Hepatocyte (in vitro differentiated cells): Measurements from ENCODE around the gene FMNL2.

ENCODE experiments used
- EZH2 ChIP-seq: fragments of 200-600 bp; sonication (generic); IDR thresholded peaks from 2 replicates; pipeline ENCODE4 v1.6.1; 2016; ENCODE audit warnings: antibody characterized with exemption, mild to moderate bottlenecking, borderline replicate concordance
- EZH2phosphoT487 ChIP-seq: fragments of 200-600 bp; sonication (generic); IDR thresholded peaks from one replicate; pipeline ENCODE4 v1.6.1; 2018; ENCODE audit warnings: antibody characterized with exemption, mild to moderate bottlenecking, low read depth, moderate library complexity; ENCODE audit not compliant: unreplicated experiment, severe bottlenecking
- TF ChIP-seq, protein P1 (sequence below): fragments of 200-600 bp; sonication (generic); IDR thresholded peaks from 2 replicates; pipeline ENCODE4 v1.5.1; 2016; ENCODE audit warnings: antibody characterized with exemption, mild to moderate bottlenecking; ENCODE audit not compliant: poor library complexity

DNA sequence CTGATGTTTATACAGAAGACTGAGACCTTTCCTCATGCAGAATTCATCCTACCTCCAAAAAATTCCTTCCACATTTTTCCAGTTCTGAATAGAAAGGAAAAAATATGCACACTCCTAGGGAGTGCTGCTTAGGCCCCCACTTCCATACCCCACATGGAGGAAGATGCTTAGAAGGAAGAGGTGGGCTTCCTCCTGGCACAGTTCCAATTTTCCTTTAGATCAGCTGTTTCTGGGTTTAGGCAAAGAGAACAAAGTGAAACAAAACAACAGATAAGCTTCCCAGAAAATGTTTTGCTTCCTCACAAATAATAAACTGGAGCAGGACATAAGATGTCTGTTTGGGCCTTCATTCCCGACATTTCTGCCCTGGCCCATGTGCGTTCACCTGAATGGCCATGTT is 209.7 kb downstream of the FMNL2 start:
- TF ChIP-seq, protein P1, sequence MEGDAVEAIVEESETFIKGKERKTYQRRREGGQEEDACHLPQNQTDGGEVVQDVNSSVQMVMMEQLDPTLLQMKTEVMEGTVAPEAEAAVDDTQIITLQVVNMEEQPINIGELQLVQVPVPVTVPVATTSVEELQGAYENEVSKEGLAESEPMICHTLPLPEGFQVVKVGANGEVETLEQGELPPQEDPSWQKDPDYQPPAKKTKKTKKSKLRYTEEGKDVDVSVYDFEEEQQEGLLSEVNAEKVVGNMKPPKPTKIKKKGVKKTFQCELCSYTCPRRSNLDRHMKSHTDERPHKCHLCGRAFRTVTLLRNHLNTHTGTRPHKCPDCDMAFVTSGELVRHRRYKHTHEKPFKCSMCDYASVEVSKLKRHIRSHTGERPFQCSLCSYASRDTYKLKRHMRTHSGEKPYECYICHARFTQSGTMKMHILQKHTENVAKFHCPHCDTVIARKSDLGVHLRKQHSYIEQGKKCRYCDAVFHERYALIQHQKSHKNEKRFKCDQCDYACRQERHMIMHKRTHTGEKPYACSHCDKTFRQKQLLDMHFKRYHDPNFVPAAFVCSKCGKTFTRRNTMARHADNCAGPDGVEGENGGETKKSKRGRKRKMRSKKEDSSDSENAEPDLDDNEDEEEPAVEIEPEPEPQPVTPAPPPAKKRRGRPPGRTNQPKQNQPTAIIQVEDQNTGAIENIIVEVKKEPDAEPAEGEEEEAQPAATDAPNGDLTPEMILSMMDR = no peak
- TF ChIP-seq EZH2phosphoT487 (no peak), EZH2 (no peak)
